HTERT RPE-1 (cell line): ENCODE measurements around the gene MACO1.
"Not testable (repeated sequence)": the region's sequence is repeated elsewhere in the genome, so short reads cannot be mapped to it uniquely, and the experiment has no call there.

Source experiments
- in situ Hi-C: fragments of 300-500 bp; cut with MboI; formaldehyde crosslinking; loops from 4 replicates; pipeline ENCODE4 v1.14.3; 2020; ENCODE audit warnings: low sequenced_read_pairs

Gene MACO1

GRCh38 chr1:25484533-25484932, 53.8 kb downstream of the MACO1 start:
- in situ Hi-C loops, result no loop called here

GRCh38 chr1:25485536-25486411, 55.1 kb downstream of the MACO1 start:
- in situ Hi-C loops, result no loop called here

- in situ Hi-C loops, result no loop called here
Measured at GRCh38 chr1:25486602-25487001, 55.9 kb downstream of the MACO1 start.

GRCh38 chr1:25487628-25488027, 56.9 kb downstream of the MACO1 start:
- in situ Hi-C loops, result no loop called here

GRCh38 chr1:25492323-25492722, 61.6 kb downstream of the MACO1 start:
- in situ Hi-C loops, result no loop called here

GRCh38 chr1:25494952-25495351, 64.3 kb downstream of the MACO1 start:
- in situ Hi-C loops, result no loop called here

GRCh38 chr1:25500694-25501093, 70.0 kb downstream of the MACO1 start:
- in situ Hi-C loops, result no loop called here

GRCh38 chr1:25501235-25502058, 70.8 kb downstream of the MACO1 start:
- in situ Hi-C loops, result no loop called here

- in situ Hi-C loops, result no loop called here
Measured at GRCh38 chr1:25502957-25503356, 72.3 kb downstream of the MACO1 start.

- in situ Hi-C loops, result no loop called here
Measured at GRCh38 chr1:25503551-25504426, 73.1 kb downstream of the MACO1 start.

- in situ Hi-C loops, result no loop called here
Measured at GRCh38 chr1:25504706-25505595, 74.3 kb downstream of the MACO1 start.

- in situ Hi-C loops, result no loop called here
Measured at GRCh38 chr1:25505656-25506385, 75.1 kb downstream of the MACO1 start.

- in situ Hi-C loops, result not testable (repeated sequence)
Measured at GRCh38 chr1:25506566-25507463, 76.1 kb downstream of the MACO1 start.

- in situ Hi-C loops, result no loop called here
Measured at GRCh38 chr1:25513666-25514065, 83.0 kb downstream of the MACO1 start.

GRCh38 chr1:25515033-25515432, 84.3 kb downstream of the MACO1 start:
- in situ Hi-C loops, result no loop called here

GRCh38 chr1:25516686-25517085, 86.0 kb downstream of the MACO1 start:
- in situ Hi-C loops, result no loop called here

- in situ Hi-C loops, result no loop called here
Measured at GRCh38 chr1:25517476-25518394, 87.0 kb downstream of the MACO1 start.
